Activated naive CD8-positive, alpha-beta T cell treated with anti-CD3 and anti-CD28 coated beads, Interleukin-2, amount 10 ng/mL, durations not matched to agents 7 days and 5 days (primary cell): ENCODE results near the gene TBC1D19. TPM values are rescaled to one million over a fixed set of nuclear protein-coding genes. Genes with fewer than 3 reads are reported as not detected.
A peak's percentile ranks its signal among the peaks of the same experiment; 100 is the strongest.

Experiments
- ATAC-seq: fragments of 150-1000 bp; cut with Tn5 transposase; one replicate; pipeline ENCODE4 v1.10.0; 2021; ENCODE audit warnings: low read depth, moderate library complexity
- POLR2A ChIA-PET: fragments of 350-600 bp; sonication (Branson Sonifier 250); formaldehyde crosslinking; loops from one replicate; lab custom pipeline; 2021; ENCODE audit warnings: antibody characterized with exemption; lab: Charles Lee
- DNase-seq: peaks from one replicate; pipeline ENCODE4 v3.0.0; 2021
- H3K27ac Mint-ChIP-seq: one replicate; pipeline ENCODE4 v1.8.0; 2022; ENCODE audit warnings: mild to moderate bottlenecking, mixed read lengths
- H3K27me3 Mint-ChIP-seq: one replicate; pipeline ENCODE4 v1.8.0; 2022; ENCODE audit warnings: mild to moderate bottlenecking, moderate library complexity, mixed read lengths
- H3K36me3 Mint-ChIP-seq: one replicate; pipeline ENCODE4 v1.8.0; 2021; ENCODE audit warnings: mild to moderate bottlenecking, mixed read lengths
- H3K4me1 Mint-ChIP-seq: one replicate; pipeline ENCODE4 v1.8.0; 2021; ENCODE audit warnings: mixed read lengths
- H3K4me3 Mint-ChIP-seq: one replicate; pipeline ENCODE4 v1.8.0; 2022; ENCODE audit warnings: mild to moderate bottlenecking, moderate library complexity, mixed read lengths
- H3K9me3 Mint-ChIP-seq: one replicate; pipeline ENCODE4 v1.8.0; 2021; ENCODE audit warnings: mixed read lengths
- total RNA-seq, 2 experiments: library from RNA; stranded (reverse); gene quantifications; one replicate each; pipeline ENCODE4 v1.2.3, GENCODE V29; 2021

The TBC1D19 gene
- total RNA-seq, 2 experiments from 2014 or later, result 6.5 to 7.0 TPM

- no peaks in the 10 kb centered on the region for H3K27me3 Mint-ChIP-seq
- H3K9me3 Mint-ChIP-seq, result peaks cover 1% of the 10 kb centered on the region
- POLR2A ChIA-PET, result no interaction called here
- H3K27ac Mint-ChIP-seq, result no peak overlapping the region
- DNase-seq (no peak), ATAC-seq (no peak)
- no peak overlapping the region for H3K4me3 Mint-ChIP-seq
- no peaks in the 10 kb centered on the region for H3K36me3 Mint-ChIP-seq
- H3K4me1 Mint-ChIP-seq, result no peaks in the 10 kb centered on the region
These were observed 129.8 kb downstream of the TBC1D19 start for GRCh38 chr4:26713563-26714151.

- no peaks in the 10 kb centered on the region for H3K4me1 Mint-ChIP-seq
- POLR2A ChIA-PET, result no interaction called here
These were observed 131.9 kb downstream of the TBC1D19 start for GRCh38 chr4:26715636-26716242.

GRCh38 chr4:26717332-26717731 lies 133.4 kb downstream of the TBC1D19 start:
- Mint-ChIP-seq H3K27me3 (no peaks in the 10 kb centered on the region), H3K9me3 (no peaks in the 10 kb centered on the region), H3K27ac (no peak overlapping the region), H3K36me3 (no peaks in the 10 kb centered on the region), H3K4me1 (no peaks in the 10 kb centered on the region), H3K4me3 (no peak overlapping the region)
- ATAC-seq (no peak), DNase-seq (no peak)
- POLR2A ChIA-PET, result no interaction called here

More at GRCh38 chr4:26715636-26716242, 131.9 kb downstream of the TBC1D19 start:
- H3K9me3 Mint-ChIP-seq, result no peaks in the 10 kb centered on the region
- H3K27ac Mint-ChIP-seq, result no peak overlapping the region
- DNase-seq (no peak), ATAC-seq (no peak)
- no peaks in the 10 kb centered on the region for H3K27me3 Mint-ChIP-seq
- no peak overlapping the region for H3K4me3 Mint-ChIP-seq
- no peaks in the 10 kb centered on the region for H3K36me3 Mint-ChIP-seq

GRCh38 chr4:26719954-26720552 lies 136.2 kb downstream of the TBC1D19 start:
- DNase-seq, result no peak
- no peak overlapping the region for H3K27ac Mint-ChIP-seq

GRCh38 chr4:26721685-26722084 lies 137.8 kb downstream of the TBC1D19 start:
- ATAC-seq (no peak), DNase-seq (no peak)

More at GRCh38 chr4:26719954-26720552, 136.2 kb downstream of the TBC1D19 start:
- H3K4me3 Mint-ChIP-seq, result no peak overlapping the region
- H3K9me3 Mint-ChIP-seq, result no peaks in the 10 kb centered on the region
- peaks cover 9% of the 10 kb centered on the region for H3K4me1 Mint-ChIP-seq
- ATAC-seq, result no peak
- no peaks in the 10 kb centered on the region for H3K27me3 Mint-ChIP-seq
- POLR2A ChIA-PET, result no interaction called here
- H3K36me3 Mint-ChIP-seq, result no peaks in the 10 kb centered on the region

GRCh38 chr4:26723216-26723615 lies 139.3 kb downstream of the TBC1D19 start:
- H3K36me3 Mint-ChIP-seq, result peaks cover 4% of the 10 kb centered on the region
- POLR2A ChIA-PET, result no interaction called here
- no peaks in the 10 kb centered on the region for H3K9me3 Mint-ChIP-seq
- no peak overlapping the region for H3K27ac Mint-ChIP-seq
- ATAC-seq, result peak; percentile 33
- H3K4me3 Mint-ChIP-seq, result no peak overlapping the region
- DNase-seq, result no peak
- H3K4me1 Mint-ChIP-seq, result peaks cover 9% of the 10 kb centered on the region
- no peaks in the 10 kb centered on the region for H3K27me3 Mint-ChIP-seq

More at GRCh38 chr4:26721685-26722084, 137.8 kb downstream of the TBC1D19 start:
- Mint-ChIP-seq H3K4me1 (peaks cover 9% of the 10 kb centered on the region), H3K27ac (no peak overlapping the region), H3K4me3 (no peak overlapping the region), H3K27me3 (no peaks in the 10 kb centered on the region), H3K36me3 (peaks cover 4% of the 10 kb centered on the region), H3K9me3 (no peaks in the 10 kb centered on the region)
- POLR2A ChIA-PET, result no interaction called here

- peaks cover 4% of the 10 kb centered on the region for H3K36me3 Mint-ChIP-seq
- no peak overlapping the region for H3K4me3 Mint-ChIP-seq
- ATAC-seq (peak; percentile 78), DNase-seq (no peak)
- no peaks in the 10 kb centered on the region for H3K27me3 Mint-ChIP-seq
- H3K4me1 Mint-ChIP-seq, result peaks cover 9% of the 10 kb centered on the region
- no peaks in the 10 kb centered on the region for H3K9me3 Mint-ChIP-seq
- H3K27ac Mint-ChIP-seq, result no peak overlapping the region
- POLR2A ChIA-PET, result no interaction called here
These were observed 140.7 kb downstream of the TBC1D19 start for GRCh38 chr4:26724534-26724933.

GRCh38 chr4:26726655-26727387 lies 142.9 kb downstream of the TBC1D19 start:
- no peaks in the 10 kb centered on the region for H3K27me3 Mint-ChIP-seq
- peaks cover 10% of the 10 kb centered on the region for H3K4me1 Mint-ChIP-seq
- H3K27ac Mint-ChIP-seq, result no peak overlapping the region
- ATAC-seq (no peak), DNase-seq (no peak)
- H3K9me3 Mint-ChIP-seq, result no peaks in the 10 kb centered on the region
- H3K4me3 Mint-ChIP-seq, result no peak overlapping the region
- H3K36me3 Mint-ChIP-seq, result peaks cover 4% of the 10 kb centered on the region
- POLR2A ChIA-PET, result no interaction called here

- Mint-ChIP-seq H3K4me1 (peaks cover 10% of the 10 kb centered on the region), H3K4me3 (no peak overlapping the region), H3K36me3 (peaks cover 4% of the 10 kb centered on the region), H3K9me3 (no peaks in the 10 kb centered on the region), H3K27me3 (no peaks in the 10 kb centered on the region), H3K27ac (no peak overlapping the region)
- DNase-seq, result no peak
- ATAC-seq, result no peak
- POLR2A ChIA-PET, result no interaction called here
These were observed 144.0 kb downstream of the TBC1D19 start for GRCh38 chr4:26727844-26728243.

GRCh38 chr4:26729027-26729426 lies 145.1 kb downstream of the TBC1D19 start:
- Mint-ChIP-seq H3K4me3 (no peak overlapping the region), H3K27me3 (no peaks in the 10 kb centered on the region), H3K4me1 (peaks cover 4% of the 10 kb centered on the region), H3K27ac (no peak overlapping the region), H3K36me3 (peaks cover 4% of the 10 kb centered on the region), H3K9me3 (no peaks in the 10 kb centered on the region)
- POLR2A ChIA-PET, result no interaction called here
- no peak for DNase-seq
- ATAC-seq, result no peak

- H3K27me3 Mint-ChIP-seq, result no peaks in the 10 kb centered on the region
- H3K27ac Mint-ChIP-seq, result no peak overlapping the region
These were observed 145.7 kb downstream of the TBC1D19 start for GRCh38 chr4:26729547-26729946.

GRCh38 chr4:26731351-26732035 lies 147.6 kb downstream of the TBC1D19 start:
- Mint-ChIP-seq H3K4me3 (no peak overlapping the region), H3K27me3 (no peaks in the 10 kb centered on the region), H3K9me3 (no peaks in the 10 kb centered on the region), H3K4me1 (peaks cover 1% of the 10 kb centered on the region), H3K36me3 (no peaks in the 10 kb centered on the region), H3K27ac (no peak overlapping the region)
- POLR2A ChIA-PET, result no interaction called here
- DNase-seq (no peak), ATAC-seq (no peak)

More at GRCh38 chr4:26729547-26729946, 145.7 kb downstream of the TBC1D19 start:
- POLR2A ChIA-PET, result no interaction called here
- Mint-ChIP-seq H3K4me1 (peaks cover 4% of the 10 kb centered on the region), H3K9me3 (no peaks in the 10 kb centered on the region), H3K36me3 (peaks cover 4% of the 10 kb centered on the region), H3K4me3 (no peak overlapping the region)
- DNase-seq, result no peak
- ATAC-seq, result no peak

GRCh38 chr4:26732356-26732755 lies 148.5 kb downstream of the TBC1D19 start:
- H3K36me3 Mint-ChIP-seq, result no peaks in the 10 kb centered on the region
- POLR2A ChIA-PET, result no interaction called here
- ATAC-seq (no peak), DNase-seq (no peak)
- no peaks in the 10 kb centered on the region for H3K27me3 Mint-ChIP-seq
- H3K4me1 Mint-ChIP-seq, result peaks cover 1% of the 10 kb centered on the region
- no peak overlapping the region for H3K4me3 Mint-ChIP-seq
- no peaks in the 10 kb centered on the region for H3K9me3 Mint-ChIP-seq
- no peak overlapping the region for H3K27ac Mint-ChIP-seq
